Fibroblast of pulmonary artery (primary cell): ENCODE results near the gene CASP4.
A peak's percentile ranks its signal among the peaks of the same experiment; 100 is the strongest.

Experiments
- DNase-seq: peaks from one replicate; pipeline ENCODE4 v3.0.0-alpha.2; 2010; ENCODE audit warnings: low read depth
- H3K4me3 ChIP-seq: replicated peaks from 2 replicates; pipeline ENCODE4 v1.5.1; 2011; ENCODE audit warnings: low read depth, mild to moderate bottlenecking, control low read depth, low read length, moderate library complexity
- CTCF ChIP-seq: IDR thresholded peaks from 2 replicates; pipeline ENCODE4 v1.5.1; 2011; ENCODE audit warnings: mild to moderate bottlenecking, control low read depth, low read length, inconsistent platforms; ENCODE audit errors: missing control alignments

The CASP4 gene

GRCh38 chr11:104999721-105000120 is 31.3 kb upstream of the CASP4 start:
- no peak overlapping the region for H3K4me3 ChIP-seq
- DNase-seq, result no peak
- TF ChIP-seq CTCF, result no peak

- peak; percentile 41 for TF ChIP-seq CTCF
- peak; percentile 58 for DNase-seq
- no peak overlapping the region for H3K4me3 ChIP-seq
These were observed 28.9 kb upstream of the CASP4 start for GRCh38 chr11:104997288-104997687.

GRCh38 chr11:104995001-104995408 is 26.6 kb upstream of the CASP4 start:
- no peak overlapping the region for H3K4me3 ChIP-seq
- no peak for DNase-seq
- no peak for TF ChIP-seq CTCF

- no peak for TF ChIP-seq CTCF
- DNase-seq, result no peak
- no peak overlapping the region for H3K4me3 ChIP-seq
These were observed 24.4 kb upstream of the CASP4 start for GRCh38 chr11:104992781-104993180.

GRCh38 chr11:104991994-104992393 is 23.6 kb upstream of the CASP4 start:
- no peak for TF ChIP-seq CTCF
- H3K4me3 ChIP-seq, result no peak overlapping the region
- no peak for DNase-seq

- no peak for TF ChIP-seq CTCF
- DNase-seq, result peak; percentile 12
- H3K4me3 ChIP-seq, result no peak overlapping the region
These were observed 16.4 kb upstream of the CASP4 start for GRCh38 chr11:104984808-104985207.

GRCh38 chr11:104979839-104980238 is 11.5 kb upstream of the CASP4 start:
- no peak for DNase-seq
- no peak for TF ChIP-seq CTCF
- no peak overlapping the region for H3K4me3 ChIP-seq
